Activated T-cell treated with anti-CD3 and anti-CD28 coated beads for 24 hours (primary cell): Measurements from ENCODE around the gene NRXN3.

Experiments used
- DNase-seq: peaks from one replicate; pipeline ENCODE4 v3.0.0-alpha.2; 2020; ENCODE audit warnings: low read depth

The NRXN3 gene

DNA sequence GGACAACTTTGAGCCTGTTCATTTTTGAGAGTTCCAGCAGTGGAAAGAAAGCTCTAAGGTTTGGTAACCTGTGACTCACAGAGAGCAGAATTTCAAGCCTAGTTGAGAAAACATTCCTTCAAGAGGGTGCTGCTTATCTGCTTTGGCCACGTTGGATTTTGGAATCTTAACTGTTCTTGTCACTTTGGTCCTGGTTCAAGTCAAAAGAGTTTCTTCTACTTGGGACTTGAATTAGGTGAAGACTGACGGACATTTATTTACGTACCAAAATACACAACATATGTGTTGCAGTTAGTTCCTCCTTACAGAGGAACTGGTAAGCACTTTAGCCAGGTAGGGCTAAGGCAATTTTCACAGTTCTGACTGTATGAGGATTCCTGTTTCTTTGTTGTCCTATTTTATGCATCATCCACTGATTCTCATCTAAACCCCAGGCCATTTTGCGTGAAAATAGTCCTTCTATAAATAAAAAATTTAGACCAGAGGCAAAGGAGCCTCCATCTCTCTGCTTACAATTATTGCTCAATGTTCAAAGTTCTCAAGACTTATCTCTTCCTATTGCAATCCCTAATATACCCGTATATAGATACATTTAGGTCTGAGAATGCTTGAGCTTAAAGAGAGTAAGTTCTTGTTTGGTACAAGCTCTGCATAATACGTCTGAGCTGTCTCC lies 1460.3 kb downstream of the NRXN3 start:
- DNase-seq: no peak

DNA sequence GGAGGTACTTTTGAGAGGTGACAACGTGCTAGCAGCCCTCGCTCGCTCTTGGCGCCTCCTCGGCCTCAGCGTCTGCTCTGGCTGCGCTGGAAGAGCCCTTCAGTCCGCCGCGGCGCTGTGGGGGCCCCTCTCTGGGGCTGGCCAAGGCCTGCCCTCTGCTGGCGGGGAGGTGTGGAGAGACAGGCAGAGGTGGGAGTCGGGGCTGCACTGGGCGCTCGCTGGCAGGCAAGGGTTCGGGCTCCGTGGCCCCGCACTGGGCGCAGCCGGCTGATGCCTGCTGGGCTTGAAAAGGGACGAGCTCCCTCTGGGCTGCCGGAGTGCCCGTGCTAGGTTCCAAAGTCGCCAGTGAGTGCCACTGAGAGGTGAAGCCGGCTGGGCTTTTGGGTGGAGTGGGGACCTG lies 1461.1 kb downstream of the NRXN3 start:
- no peak for DNase-seq

DNA sequence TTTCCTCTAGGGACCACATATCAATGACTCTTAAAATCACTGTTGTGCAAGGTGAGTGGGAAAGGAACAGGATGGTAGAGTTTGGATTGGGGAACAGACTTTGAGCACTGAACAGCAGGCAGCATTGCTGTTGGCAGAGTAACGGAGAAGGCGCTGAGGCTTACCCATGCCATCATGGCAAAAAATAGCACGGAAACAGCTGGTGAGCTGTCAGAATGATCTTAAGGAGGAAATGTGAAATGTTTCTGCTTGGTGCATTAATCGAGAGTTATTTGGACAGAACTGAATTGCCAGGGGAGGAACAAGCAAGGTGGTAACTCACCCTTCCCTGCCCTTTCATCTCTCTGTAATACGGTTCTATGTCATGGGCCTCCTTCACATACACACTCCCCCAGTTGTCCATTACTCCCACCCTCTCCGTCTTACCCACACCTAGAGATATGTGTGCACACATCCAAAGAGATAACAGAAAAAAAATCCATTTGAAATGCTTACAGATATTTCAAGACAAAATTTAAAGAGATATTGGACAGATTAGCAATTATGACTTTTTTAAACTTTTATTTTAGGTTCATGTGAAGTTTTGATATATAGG lies 1468.6 kb downstream of the NRXN3 start:
- no peak for DNase-seq

DNA sequence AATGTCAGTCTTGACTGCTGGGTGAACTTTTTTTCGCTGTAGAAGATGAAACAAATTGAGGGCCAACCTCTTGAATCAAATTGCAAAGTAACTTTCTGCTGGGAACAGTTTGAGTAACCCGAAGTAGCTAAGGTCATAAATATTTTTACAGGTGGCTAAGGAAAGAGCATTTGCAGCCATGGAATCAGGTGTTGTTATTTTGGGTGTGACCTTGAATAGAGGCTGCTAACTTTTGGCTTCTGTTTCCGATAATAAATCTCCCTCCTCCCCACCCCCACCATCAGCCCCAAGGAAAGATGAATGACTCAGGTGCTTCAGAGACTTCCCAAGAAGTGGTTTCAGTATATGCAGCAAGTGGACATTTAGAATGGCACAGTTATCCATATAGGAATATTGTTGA lies 1469.4 kb downstream of the NRXN3 start:
- no peak for DNase-seq

DNA sequence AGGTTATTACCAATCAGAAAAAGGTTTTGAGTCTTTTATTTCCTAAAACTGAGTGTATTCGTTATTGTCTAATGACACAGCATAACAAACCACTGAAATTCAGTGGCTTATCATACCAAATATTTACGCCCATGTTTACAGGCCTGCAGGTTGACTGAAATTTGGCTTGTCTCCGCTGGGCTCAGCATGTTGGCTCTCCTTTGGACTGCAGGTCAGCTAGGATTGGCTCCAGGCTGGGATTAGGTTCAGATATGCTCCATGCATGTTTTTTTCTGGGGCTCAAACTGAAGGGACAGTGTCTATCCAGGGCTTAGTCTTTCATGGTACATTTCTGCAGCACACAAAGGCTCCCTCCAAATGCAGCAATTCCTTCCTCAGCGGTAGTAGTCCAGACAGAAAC lies 1471.2 kb downstream of the NRXN3 start:
- DNase-seq: no peak

DNA sequence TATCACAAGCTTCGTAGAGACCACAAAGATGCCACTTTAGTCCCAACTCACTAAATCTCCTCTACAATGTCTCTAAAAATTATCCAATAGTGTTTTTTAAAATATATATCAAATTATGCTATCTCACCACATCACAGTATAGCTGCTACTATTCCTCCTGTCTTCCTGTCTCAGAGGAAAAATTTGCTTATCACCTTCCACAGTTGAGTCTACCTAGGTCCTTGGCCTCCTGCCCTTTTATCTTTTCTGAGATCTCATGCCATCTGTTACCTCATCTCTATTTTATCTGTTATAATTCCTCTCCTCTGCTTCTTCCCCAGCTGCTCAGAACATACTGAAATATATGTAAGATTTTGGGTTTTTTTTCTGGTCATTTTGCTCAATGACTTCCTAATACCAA lies 1473.0 kb downstream of the NRXN3 start:
- no peak for DNase-seq

DNA sequence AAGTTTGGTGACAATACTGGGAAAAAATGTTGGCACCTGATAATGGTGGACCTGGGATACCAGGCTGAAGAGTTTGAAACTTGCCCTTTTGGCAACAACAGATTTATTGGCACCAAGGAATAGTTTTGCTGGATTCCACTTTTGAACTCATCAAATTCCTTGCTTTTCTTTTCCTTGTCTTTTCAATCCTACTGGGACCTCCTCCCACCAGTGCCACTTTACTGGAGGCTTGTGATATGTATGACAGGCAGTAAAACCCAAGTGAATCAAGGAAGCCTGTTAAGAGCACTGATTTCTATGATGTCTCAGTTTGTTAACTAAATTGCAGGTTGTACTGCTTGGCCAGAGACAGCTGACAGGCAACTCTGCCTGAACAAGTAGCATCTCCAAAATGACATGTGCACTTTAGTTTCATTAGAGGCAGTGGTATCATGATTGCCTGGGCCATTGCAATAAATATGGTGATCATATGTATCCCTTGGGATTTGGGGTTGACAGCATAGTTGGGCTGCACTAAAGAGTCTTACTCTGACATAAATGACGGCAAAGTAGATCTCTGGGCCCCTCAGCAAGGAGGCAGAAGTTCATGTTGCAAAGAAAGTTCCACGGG lies 1475.7 kb downstream of the NRXN3 start:
- DNase-seq: no peak

DNA sequence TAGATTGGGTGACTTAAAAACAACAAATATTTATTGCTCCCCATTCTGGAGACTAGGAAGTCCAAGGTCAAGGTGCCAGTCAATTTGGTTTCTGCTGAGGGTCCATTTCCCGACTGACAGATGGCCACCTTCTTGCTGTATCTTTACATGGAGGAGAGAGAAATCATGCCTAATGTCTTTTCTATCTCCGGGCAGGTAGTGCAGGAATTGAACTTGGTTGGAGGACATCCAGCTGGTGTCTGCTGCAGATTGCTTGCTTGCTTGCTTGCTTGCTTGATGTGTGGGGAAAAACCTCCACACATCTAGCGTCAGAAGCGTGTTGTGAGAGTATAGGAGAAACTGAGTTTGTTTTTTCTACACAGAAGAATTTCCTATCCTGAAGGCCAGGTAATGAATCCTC lies 1479.7 kb downstream of the NRXN3 start:
- no peak for DNase-seq

DNA sequence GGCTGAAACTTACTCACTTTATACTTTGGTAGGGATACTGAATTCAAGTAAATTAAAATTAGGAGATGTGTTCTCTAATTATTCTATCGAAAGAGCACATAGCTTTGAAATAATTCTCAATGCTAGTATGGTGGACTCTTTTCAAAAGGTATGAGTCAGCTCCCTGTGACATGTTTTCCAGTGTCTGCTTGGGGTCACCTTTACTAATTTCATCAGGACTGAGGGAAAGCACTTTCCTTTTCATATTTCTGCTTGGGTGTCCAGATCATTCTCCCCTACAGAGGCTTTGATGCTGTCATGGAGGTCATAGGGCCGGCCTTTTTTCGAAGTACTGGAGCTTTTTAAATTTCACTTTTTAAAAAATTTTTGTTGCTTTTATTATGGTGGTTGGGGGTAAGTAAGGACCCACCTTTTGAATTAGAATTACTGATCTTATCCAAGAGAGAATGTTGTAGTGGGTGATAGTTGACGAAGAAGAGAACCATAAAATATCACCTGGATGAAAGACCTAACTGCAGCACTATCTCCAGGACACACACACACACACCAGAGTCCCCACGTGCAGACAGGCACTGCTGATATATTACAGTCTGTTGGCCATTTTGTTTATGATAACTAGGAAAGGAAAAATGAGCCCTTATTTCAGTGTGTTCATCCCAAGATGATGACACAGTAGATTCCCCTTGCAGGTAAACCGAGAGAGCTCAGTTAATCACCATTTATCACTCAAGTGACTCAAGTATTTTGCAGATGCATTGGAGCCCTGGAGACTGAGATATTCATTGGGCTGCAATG lies 1482.5 kb downstream of the NRXN3 start:
- DNase-seq: no peak

DNA sequence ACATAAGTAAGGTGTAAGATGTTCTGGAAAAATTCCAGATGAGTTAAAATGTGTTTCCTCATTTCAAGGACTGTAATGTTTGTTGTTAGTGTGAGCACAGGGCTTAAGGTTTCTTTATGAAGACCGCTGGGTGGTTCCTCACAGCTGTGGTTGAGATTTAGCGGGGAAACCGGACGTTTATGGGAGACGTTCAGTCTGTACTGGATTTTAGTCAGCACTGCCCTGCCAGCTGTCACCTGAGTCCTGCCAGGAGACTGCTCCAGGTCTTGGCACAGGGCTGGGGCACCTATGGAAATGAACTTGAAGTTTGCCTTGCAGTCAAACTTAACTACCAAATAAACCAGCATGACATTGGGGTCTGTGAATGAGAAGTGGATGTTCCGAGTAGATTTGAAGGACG lies 1485.9 kb downstream of the NRXN3 start:
- DNase-seq: no peak

DNA sequence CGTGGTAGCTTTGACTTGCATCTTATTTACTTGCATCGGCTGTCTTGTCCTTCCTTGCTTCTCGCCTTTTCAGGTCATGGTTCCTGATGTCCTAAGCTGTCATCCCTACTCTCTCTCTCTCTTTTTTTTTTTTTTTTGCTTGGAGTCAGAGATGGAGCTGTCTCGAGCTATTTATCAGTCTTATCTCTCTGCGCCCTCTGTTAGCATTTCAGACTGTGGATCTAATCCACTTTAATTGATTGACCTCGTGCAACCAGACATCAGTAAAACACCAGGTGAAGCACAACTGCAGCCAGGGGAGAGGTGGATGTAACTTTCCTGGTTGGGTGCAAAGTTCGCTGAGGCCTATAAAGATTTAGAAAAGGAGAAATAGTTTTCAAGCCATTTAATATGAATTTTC lies 1486.3 kb downstream of the NRXN3 start:
- no peak for DNase-seq

DNA sequence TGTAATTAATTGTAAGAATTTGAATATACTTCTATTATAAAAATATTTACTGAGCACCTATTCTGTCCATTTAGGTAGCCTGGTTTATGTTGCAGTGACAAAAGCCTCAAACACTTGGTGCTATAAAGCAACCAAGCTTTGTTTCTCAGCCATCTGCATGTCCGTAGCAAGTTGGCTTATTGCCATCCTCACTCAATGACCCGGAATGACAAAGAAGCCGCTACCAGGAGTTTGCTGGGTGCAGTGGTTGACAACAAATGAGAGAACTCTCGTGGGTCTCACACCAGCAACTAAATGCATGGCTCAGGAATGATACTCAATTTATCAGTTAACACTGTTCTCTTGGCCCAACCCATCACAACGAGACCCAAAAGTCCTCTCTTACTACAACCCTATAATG lies 1488.0 kb downstream of the NRXN3 start:
- no peak for DNase-seq

DNA sequence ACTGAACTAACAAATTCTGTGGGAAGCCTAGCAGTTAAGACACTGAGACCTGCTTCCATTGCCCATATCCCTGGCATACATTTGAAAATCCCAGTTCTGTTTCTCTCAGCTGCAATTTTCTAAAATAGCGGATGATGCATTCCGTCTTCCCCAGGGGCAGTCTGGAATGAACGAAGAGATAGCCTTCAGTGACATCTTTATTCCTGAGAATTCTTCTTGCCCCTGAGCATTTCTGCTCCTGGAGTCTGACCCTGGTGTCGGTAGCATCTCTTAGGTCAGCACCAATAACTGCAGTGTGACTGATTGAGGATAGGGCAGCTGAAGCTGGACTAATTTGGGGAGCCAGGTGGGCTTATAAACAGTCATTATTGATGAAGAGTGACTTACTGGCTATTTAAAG lies 1488.6 kb downstream of the NRXN3 start:
- DNase-seq: no peak

DNA sequence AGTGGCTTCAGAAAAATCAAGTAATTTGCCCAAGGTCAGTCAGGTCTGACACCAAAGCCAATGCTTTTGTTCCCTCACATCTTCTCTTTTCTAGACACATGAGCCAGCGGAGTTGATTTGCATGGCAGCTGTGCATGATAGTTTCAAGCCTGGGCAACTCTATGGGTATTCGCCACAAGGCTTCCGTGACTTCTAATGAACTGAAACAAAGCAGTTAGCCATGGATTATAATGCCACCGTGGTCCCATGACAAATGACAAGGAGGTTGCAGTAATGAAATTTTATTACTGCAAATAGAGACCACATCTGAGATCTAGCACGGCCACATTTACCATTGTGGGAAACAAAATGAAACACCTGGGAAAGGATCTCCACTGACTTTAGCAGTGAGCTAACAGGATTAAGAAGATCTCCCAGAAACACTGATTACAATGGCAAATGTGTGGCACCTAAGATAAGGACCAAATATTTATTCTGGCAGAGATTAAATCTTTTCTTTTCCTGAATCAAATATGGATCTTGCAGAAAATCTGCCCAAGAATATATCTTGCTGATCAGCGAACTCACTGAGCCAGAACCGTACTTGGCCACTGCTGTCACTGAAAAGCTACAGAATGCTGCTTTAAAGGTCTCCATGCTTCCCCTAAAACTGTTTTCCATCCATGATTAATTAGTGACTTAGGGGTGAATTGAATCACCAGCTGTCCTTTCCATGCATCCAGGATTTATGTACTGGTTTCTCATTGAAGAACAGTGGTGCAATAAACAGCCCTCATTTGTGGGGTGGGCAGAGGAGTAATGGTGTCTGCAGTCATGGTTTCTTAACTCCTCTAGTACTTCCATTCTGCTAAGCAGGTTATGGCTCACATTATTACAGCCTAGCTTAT lies 1490.1 kb downstream of the NRXN3 start:
- DNase-seq: no peak

DNA sequence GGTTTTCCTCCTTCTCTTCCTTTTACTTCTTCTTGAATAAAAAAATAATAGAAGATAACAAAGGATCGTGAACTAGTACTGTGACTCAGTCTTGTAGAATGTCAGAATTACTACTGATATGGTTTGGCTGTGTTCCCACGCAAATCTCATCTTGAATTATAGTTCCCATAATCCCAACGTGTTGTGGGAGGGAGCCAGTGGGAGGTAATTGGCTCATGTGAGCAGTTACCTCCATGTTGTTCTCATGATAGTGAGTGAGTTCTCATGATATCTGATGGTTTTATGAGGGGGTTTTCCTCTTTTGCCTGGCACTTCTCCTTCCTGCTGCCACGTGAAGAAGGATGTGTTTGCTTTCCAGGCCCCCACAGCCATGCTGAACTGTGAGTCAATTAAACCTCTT lies 1491.6 kb downstream of the NRXN3 start:
- DNase-seq: no peak

DNA sequence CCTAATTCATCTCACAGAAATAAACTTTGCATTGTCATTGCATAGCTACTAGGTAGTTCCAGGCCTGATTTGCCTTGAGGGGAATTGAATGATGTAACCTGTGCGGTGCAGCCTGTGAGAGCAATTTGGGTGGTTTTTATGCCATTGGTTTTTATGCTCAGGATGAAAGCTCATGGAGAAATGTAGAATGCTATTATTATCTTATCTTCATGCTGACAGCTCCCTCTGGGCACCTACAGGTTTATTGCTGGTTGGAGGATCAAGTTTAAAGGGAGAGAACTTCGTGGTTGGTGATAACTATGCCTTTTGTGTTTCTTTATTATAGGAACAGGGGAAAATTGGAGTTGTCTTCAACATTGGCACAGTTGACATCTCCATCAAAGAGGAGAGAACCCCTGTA lies 1493.3 kb downstream of the NRXN3 start:
- no peak for DNase-seq

DNA sequence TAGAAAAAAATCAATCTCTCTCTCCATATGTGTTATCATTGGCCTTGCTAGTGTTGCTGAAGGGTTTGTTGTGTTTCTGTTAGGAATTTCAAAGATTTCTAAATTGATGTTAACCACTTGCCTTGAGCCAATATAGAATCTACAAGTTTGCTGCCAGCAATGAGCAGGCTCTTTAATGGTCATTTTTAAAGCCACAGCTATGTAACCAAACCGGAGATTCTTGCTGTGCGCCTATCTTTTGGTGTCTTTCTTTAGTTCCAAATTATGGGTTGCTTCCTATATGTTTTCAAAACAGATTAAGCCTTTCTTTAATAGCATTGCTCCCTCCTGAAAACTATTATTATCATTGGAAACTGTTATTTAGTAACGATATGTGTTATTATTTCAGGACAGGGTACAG lies 1495.4 kb downstream of the NRXN3 start:
- no peak for DNase-seq

DNA sequence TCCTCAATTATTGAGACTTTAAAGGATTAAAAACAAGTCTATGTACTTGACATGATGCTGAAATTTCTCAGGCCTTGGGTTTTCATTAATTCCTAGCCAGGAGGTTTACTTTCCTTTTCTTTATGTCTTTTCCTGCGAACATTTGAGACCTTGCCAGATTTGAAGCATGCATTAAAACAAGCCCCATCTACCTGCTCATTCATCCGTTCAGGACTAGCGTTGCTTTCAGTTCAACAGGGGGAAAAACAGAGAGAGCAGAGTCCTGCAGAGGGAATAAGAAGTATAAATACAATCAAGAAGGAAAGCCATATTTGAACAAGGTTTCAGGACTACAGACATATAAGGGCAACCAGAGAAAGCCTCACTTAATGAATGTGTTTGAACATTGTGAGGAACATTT lies 1498.8 kb downstream of the NRXN3 start:
- DNase-seq: no peak

DNA sequence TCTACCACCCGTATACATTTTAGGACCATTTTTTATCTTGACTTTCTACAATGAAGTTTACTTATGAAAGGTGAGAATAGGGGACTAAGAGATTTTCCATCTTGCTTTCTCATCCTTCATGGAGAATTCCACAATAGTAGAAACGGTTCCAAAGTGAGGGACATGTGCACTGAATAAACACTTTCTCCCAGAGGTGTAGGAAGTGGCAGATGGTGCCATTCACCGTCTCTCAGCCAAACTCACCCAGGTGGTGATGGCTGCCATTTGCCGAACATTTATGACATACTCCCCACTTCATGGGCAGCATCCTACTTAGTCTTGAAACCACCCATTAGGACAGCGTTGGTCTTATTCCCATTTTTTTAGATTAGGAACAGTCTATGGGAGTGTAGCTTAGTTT lies 1500.6 kb downstream of the NRXN3 start:
- no peak for DNase-seq

DNA sequence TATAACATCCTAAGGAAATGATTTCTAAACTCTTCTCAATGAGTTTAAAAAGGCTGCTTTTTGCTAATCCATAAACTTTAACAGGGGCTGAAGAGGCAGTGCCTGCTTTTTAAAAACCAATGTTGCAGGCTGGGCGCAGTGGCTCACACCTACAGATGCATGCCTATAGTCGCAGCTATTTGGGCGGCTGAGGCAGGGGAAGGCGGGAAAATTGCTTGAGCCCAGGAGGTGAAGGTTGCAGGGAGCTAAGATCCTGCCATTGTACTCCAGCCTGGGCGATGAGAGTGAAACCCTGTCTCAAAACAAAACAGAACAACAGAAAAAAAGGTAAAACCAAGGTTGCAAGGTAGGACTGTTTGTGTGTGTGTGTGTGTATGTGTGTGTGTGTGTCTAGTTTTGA lies 1509.9 kb downstream of the NRXN3 start:
- DNase-seq: no peak

DNA sequence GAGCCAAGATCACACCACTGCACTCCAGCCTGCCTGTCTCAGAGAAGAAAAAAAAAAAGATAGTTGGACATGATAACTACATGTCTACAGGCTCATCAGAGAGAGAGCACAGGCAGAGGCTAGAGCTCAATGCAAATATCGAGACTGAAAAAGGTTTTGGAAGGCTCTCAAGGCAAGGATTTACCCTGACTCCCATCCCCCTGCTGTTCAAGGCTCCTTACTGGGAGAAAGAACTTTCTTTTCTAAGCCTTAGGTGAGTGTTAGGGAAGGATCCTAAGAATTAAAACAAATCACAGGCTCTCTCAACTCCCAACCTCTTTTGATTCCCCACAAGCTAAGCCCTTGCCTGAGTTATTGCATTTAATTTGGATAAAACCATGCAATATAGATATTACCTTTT lies 1516.0 kb downstream of the NRXN3 start:
- DNase-seq: no peak

DNA sequence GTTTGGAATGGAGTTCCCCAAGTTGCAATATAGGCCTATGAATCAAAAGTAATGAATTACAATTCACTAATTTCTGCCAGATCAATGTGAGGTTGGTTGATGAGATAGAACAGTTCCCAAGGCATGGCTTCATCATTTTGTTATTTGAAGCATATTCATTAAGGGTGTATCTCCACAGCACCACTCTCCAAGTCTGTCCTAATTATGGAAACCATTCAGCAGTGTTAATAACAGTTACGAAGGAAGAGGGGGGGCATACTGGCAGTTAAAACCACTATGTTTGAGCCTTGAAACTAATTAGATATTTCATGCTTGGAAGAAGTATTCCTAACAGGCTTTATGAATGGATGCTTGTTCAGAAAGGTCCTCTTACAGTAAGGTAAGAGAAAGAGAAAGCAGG lies 1520.8 kb downstream of the NRXN3 start:
- no peak for DNase-seq
